ENCODE data around the gene CEP41. TPM values are rescaled to one million over a fixed set of nuclear protein-coding genes. Genes with fewer than 3 reads are reported as not detected.
A peak's percentile ranks its signal among the peaks of the same experiment; 100 is the strongest.

CEP41 gene
- total RNA-seq, 4 donors from 2014 or later = 1.5 to 22.3 (median 8.3) TPM

DNA sequence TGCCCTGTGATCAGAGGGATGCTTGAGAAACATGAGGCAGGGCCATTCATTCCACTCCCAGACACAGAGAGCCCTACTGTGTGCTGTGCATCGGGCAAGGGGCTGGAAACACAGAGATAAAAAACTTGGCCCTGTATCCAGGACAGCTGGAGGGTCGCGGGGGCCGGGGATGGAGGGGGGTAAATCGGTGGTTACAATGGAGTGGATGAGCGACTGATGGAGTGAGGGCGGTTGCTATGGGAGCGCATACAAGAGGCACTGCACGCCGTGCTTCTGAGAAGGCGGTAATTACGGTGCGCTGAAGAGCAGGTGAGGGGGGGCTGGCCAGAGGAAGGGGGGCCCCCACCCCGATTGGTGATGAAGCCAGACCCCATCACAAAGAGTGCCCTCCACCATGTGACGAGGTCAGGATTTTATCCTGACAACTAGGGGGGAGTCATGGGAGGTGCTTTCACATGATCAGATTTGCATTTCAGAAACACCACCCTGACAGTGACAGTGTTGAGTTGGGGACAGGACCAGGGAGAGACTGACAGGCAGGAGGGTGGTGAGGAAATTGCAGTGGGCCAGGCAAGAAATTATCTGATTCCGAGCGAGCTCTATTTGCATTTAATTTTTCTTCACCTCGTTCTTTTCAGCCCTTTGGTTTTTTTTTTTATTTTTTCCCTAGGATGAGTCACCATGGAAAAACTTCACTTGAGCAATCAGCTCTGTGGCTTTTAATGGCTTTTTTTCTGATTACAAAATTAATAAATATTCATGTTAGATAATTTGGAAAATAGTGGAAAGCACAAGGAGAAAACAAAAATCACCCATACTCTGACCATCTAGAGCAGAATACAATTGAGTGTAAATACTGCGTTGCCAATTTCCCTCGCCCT lies 88.4 kb downstream of the CEP41 start:
- H3K27ac ChIP-seq = peak overlapping the region; percentile 81 to 86

DNA sequence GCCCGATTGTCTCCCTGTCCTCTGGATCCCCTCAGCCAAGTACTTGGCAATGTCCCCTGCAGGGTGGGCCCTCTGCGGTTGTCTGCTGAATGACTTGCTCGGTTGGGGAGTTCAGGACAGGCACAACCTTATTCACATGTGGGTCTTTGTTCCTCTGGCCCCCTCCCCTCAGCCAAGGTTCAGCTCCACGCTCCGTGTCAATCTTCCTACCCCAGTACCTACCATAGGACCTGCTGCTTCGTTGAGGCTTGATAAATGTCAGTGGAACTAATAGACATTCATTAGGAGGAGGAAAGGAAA lies 89.1 kb downstream of the CEP41 start:
- Histone ChIP-seq H3K27ac (peak overlapping the region; percentile 81 to 86), H3K27me3 (no peaks in the 10 kb centered on the region), H3K9me3 (no peaks in the 10 kb centered on the region), H3K36me3 (no peaks in the 10 kb centered on the region), H3K4me3 (no peak overlapping the region), H3K4me1 (peaks cover 10 to 16% of the 10 kb centered on the region in 2 donors)
- no peak for DNase-seq
- intact Hi-C loops (cut with DNase I; ENCODE audit: low total_unique reads) = no loop called here
- TF ChIP-seq, protein P1, sequence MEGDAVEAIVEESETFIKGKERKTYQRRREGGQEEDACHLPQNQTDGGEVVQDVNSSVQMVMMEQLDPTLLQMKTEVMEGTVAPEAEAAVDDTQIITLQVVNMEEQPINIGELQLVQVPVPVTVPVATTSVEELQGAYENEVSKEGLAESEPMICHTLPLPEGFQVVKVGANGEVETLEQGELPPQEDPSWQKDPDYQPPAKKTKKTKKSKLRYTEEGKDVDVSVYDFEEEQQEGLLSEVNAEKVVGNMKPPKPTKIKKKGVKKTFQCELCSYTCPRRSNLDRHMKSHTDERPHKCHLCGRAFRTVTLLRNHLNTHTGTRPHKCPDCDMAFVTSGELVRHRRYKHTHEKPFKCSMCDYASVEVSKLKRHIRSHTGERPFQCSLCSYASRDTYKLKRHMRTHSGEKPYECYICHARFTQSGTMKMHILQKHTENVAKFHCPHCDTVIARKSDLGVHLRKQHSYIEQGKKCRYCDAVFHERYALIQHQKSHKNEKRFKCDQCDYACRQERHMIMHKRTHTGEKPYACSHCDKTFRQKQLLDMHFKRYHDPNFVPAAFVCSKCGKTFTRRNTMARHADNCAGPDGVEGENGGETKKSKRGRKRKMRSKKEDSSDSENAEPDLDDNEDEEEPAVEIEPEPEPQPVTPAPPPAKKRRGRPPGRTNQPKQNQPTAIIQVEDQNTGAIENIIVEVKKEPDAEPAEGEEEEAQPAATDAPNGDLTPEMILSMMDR (IDR thresholded peaks at IDR 0.05) = no peak
- no peak for TF ChIP-seq POLR2A (IDR thresholded peaks at IDR 0.05)

More for the DNA sequence above, 88.4 kb downstream of the CEP41 start:
- DNase-seq = peak in 1 of 2 donors; percentile 48
- no peaks in the 10 kb centered on the region for H3K36me3 ChIP-seq
- intact Hi-C loops (cut with DNase I; ENCODE audit: low total_unique reads) = no loop called here
- H3K4me1 ChIP-seq = peaks cover 13 to 20% of the 10 kb centered on the region in 2 donors
- H3K9me3 ChIP-seq = no peaks in the 10 kb centered on the region
- no peak overlapping the region for H3K4me3 ChIP-seq
- TF ChIP-seq, protein P1 (IDR thresholded peaks at IDR 0.05) = no peak
- no peak for TF ChIP-seq POLR2A (IDR thresholded peaks at IDR 0.05)
- H3K27me3 ChIP-seq = no peaks in the 10 kb centered on the region

DNA sequence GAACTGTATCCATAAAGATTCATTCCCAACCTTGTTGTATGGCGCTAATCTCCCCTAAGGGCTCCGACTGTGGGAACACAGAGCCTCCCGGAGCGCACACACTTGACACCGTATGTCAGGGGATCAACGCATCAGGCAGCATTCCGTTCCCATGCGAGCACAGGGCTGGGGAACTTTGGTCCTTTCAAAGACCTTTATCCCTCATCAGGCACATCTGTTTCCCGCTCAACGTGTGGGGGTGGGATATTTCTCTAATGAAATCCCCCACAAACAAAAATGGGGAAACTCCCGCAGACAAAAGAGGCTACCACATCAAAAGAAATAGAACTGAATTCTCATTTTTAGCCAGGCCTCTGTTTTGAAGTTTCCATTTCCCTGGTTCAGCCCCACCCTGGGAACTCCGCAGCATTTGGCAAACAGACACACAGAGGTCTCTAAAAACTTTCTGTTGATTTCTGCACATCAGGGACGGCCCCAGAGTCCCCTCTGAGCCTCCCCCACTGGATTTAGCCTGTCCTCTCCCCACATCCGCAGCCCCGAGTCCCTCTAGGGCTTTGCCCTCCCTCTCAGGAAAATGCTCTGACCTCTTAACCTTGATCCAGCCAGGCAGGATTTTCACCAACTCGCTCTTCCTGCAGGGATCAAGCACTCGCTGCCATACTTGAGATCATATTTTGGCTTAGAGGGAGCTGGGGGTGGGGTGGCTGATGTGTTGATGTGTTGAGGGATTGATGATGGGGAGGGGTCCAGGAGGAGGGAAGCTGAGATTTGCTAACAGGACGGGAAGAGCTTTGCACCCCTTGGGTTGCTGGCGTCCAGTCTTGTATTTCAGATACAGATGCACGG lies 89.6 kb downstream of the CEP41 start:
- TF ChIP-seq, protein P1 (IDR thresholded peaks at IDR 0.05) = no peak
- no peak for TF ChIP-seq POLR2A (IDR thresholded peaks at IDR 0.05)
- intact Hi-C loops (cut with DNase I; ENCODE audit: low total_unique reads) = no loop called here
- peaks cover 5 to 14% of the 10 kb centered on the region in 2 donors for H3K4me1 ChIP-seq

DNA sequence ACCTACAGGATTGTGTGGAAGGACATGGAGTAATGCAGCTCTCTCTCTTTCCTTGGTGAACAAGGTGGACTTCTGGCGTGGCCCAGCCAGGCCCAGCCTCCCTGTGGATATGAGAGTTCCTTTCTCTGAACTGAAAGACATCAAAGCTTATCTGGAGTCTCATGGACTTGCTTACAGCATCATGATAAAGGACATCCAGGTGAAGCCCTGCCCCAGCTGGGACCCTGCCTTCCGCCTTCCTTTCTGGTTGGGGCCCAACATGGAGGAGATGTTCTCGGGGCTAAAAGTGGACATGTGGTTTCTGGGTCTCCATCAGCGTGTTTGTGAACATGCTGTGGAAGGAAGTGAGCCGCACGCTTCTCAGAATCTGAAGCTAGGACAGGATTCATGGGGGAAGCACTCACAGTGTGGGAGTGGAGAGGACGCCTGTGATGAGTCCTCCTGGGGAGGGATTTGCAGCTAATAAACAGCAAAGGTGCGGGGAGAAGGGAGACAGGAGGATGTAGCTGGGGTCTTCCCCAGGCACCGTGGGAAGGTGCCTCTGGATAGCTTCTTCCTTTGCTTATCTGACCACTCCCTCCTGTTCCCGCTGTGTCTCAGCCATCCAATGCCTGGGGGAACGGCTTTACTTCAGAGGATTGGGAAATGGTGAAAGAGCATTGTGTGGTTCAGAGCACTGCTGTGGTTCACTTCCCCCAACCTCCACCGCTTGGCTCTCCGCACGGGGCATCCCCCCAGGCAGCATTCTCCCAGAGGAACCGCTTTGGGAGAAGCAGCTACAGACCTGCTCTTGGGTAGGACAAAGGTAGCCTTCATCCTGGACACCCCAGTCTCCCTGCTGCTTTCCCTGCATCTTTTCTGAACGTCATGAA lies 90.7 kb downstream of the CEP41 start:
- intact Hi-C loops (cut with DNase I; ENCODE audit: low total_unique reads) = no loop called here
- Histone ChIP-seq H3K27ac (peak overlapping the region; percentile 81 to 86), H3K36me3 (no peaks in the 10 kb centered on the region), H3K27me3 (no peaks in the 10 kb centered on the region), H3K4me3 (no peak overlapping the region), H3K9me3 (no peaks in the 10 kb centered on the region), H3K4me1 (peaks cover 5 to 7% of the 10 kb centered on the region in 2 donors)
- DNase-seq = no peak
- TF ChIP-seq, protein P1 (IDR thresholded peaks at IDR 0.05) = no peak
- no peak for TF ChIP-seq POLR2A (IDR thresholded peaks at IDR 0.05)

More for the DNA sequence above, 89.6 kb downstream of the CEP41 start:
- H3K27ac ChIP-seq = peak overlapping the region; percentile 81 to 86
- H3K36me3 ChIP-seq = no peaks in the 10 kb centered on the region
- H3K27me3 ChIP-seq = no peaks in the 10 kb centered on the region
- H3K4me3 ChIP-seq = no peak overlapping the region
- no peak for DNase-seq
- no peaks in the 10 kb centered on the region for H3K9me3 ChIP-seq

Measured in uterus (tissue), 4 donors.